Diencephalon (tissue), 1 donor: Measurements from ENCODE around the gene CAPN1. TPM values are rescaled to one million over a fixed set of nuclear protein-coding genes. Genes with fewer than 3 reads are reported as not detected.
A peak's percentile ranks its signal among the peaks of the same experiment; 100 is the strongest.

Experiments used
- small RNA-seq: library from RNA; depleted of rRNA; stranded (forward); fragments of <200 nt; gene quantifications from one replicate; pipeline ENCODE3, GENCODE V24; 2014
- total RNA-seq: library from RNA; depleted of rRNA; stranded (reverse); fragments of >200 nt; gene quantifications from one replicate; pipeline ENCODE4 v1.2.3, GENCODE V29; 2014

Gene CAPN1
- total RNA-seq = 64.6 TPM

GRCh38 chr11:65181569-65182257 is at the start of gene CAPN1:
TSS of gene CAPN1 (plus strand) at chr11:65181928. CDS start at chr11:65182702, 774 bp downstream.

DNA sequence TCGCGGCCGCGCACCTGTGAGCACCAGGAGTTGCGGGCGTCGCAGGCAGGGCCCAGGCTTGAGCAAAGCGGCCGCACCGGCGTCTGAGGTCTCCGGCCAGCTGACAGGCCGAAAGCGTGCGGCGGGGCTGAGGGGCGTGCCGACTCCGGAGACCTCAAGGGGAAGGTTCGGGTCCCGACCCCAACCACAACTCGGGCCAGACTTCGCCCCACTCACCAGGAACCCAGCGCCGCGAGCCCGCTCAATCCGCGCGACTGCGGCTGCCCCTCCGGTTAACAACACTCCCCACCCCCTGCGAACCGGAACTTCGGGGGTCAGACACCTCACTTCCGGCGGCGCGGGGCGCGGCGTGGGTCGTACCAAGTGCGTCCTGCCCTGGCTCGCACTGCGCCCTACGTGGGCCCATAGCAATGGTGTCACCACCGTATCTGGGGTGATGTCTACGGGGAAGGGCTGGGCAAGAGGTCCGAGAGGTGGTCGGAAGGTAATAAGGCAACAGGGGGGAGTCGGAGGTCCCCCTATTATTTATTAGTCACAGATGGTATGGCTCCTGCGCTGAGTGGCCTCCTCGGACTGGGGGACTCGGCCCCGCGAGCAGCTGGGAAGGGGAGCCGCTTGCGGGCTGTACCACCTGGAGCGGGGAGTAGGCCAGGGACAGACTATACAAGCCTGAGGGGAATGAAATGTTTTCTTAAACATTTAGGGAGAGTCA is 47.3 kb upstream of the CAPN1 start, which contains the start of gene SYVN1:
Gene SYVN1, minus strand, starts transcription at position 280 of the 712 bp plus-strand sequence. CDS start 918 bp downstream, outside the sequence.

GRCh38 chr11:65170058-65170534 is 11.6 kb upstream of the CAPN1 start, which contains the start of gene SPDYC:
TSS of gene SPDYC (plus strand) at chr11:65170233. CDS start at chr11:65171358, 1,125 bp downstream.

Small RNA genes lying within 50 kb of the gene (small RNA-seq; reads per million reads assigned to genes)
- gene HIGD1AP10 (not detected), gene PDCL2P2 (not detected), gene RNU2-23P (6.1 reads per million, percentile 92 among the genes with 10 or more reads in this experiment)

Other genes starting within 250 kb of the CAPN1 start
- not detected for gene GPHA2, start 246.0 kb upstream of the CAPN1 start, total RNA-seq
- not detected for gene MAJIN, start 209.8 kb upstream of the CAPN1 start, total RNA-seq
- gene BATF2, start 185.0 kb upstream of the CAPN1 start, total RNA-seq = not detected
- 73.4 TPM for gene ARL2, start 167.8 kb upstream of the CAPN1 start, total RNA-seq
- gene SNX15, start 154.5 kb upstream of the CAPN1 start, total RNA-seq = 16.4 TPM
- 6.9 TPM for gene SAC3D1, start 140.7 kb upstream of the CAPN1 start, total RNA-seq
- gene NAALADL1, start 123.4 kb upstream of the CAPN1 start, total RNA-seq = 4.2 TPM
- gene CDCA5, start 97.9 kb upstream of the CAPN1 start, total RNA-seq = 2.3 TPM
- 15.7 TPM for gene ZFPL1, start 97.7 kb upstream of the CAPN1 start, total RNA-seq
- gene VPS51, start 85.7 kb upstream of the CAPN1 start, total RNA-seq = 125 TPM
- 81.4 TPM for gene TM7SF2, start 70.1 kb upstream of the CAPN1 start, total RNA-seq
- gene ZNHIT2, start 64.2 kb upstream of the CAPN1 start, total RNA-seq = 6.9 TPM
- gene FAU, start 59.8 kb upstream of the CAPN1 start, total RNA-seq = 229 TPM
- 39.7 TPM for gene MRPL49, start 59.6 kb upstream of the CAPN1 start, total RNA-seq
- 11.1 TPM for gene SYVN1, start 47.4 kb upstream of the CAPN1 start, total RNA-seq
- not detected for gene SPDYC, start 11.7 kb upstream of the CAPN1 start, total RNA-seq
- 1.8 TPM for gene POLA2, start 80.0 kb downstream of the CAPN1 start, total RNA-seq
- 8.1 TPM for gene CDC42EP2, start 132.9 kb downstream of the CAPN1 start, total RNA-seq
- gene DPF2, start 151.9 kb downstream of the CAPN1 start, total RNA-seq = 31.4 TPM
- 3.2 TPM for gene TIGD3, start 172.8 kb downstream of the CAPN1 start, total RNA-seq
- gene SLC25A45, start 200.7 kb downstream of the CAPN1 start, total RNA-seq = 0.92 TPM
- 9.5 TPM for gene FRMD8, start 204.7 kb downstream of the CAPN1 start, total RNA-seq
- 6.5 TPM for gene NEAT1, start 240.9 kb downstream of the CAPN1 start, total RNA-seq